ENCODE data around the gene CDH1.
"Not testable (repeated sequence)": the region's sequence is repeated elsewhere in the genome, so short reads cannot be mapped to it uniquely, and the experiment has no call there.

Gene CDH1

GRCh38 chr16:68762996-68763756, 26.1 kb downstream of the CDH1 start:
- DNase-seq = no peak

- no peak for DNase-seq
These were observed 27.8 kb downstream of the CDH1 start for GRCh38 chr16:68764862-68765261.

GRCh38 chr16:68767581-68767980, 30.5 kb downstream of the CDH1 start:
- no peak for DNase-seq

- DNase-seq = no peak
These were observed 31.1 kb downstream of the CDH1 start for GRCh38 chr16:68768175-68768574.

- DNase-seq = no peak
These were observed 31.7 kb downstream of the CDH1 start for GRCh38 chr16:68768771-68769170.

GRCh38 chr16:68770671-68771070, 33.6 kb downstream of the CDH1 start:
- no peak for DNase-seq

- no peak for DNase-seq
These were observed 35.1 kb downstream of the CDH1 start for GRCh38 chr16:68772030-68772681.

GRCh38 chr16:68772871-68773270, 35.8 kb downstream of the CDH1 start:
- DNase-seq = no peak

GRCh38 chr16:68774982-68775634, 38.0 kb downstream of the CDH1 start:
- no peak for DNase-seq

- no peak for DNase-seq
These were observed 39.9 kb downstream of the CDH1 start for GRCh38 chr16:68776821-68777485.

GRCh38 chr16:68778551-68779231, 41.6 kb downstream of the CDH1 start:
- DNase-seq = no peak

- no peak for DNase-seq
These were observed 42.8 kb downstream of the CDH1 start for GRCh38 chr16:68779891-68780290.

GRCh38 chr16:68781784-68782183, 44.7 kb downstream of the CDH1 start:
- DNase-seq = no peak

- no peak for DNase-seq
These were observed 45.4 kb downstream of the CDH1 start for GRCh38 chr16:68782198-68783174.

- no peak for DNase-seq
These were observed 47.1 kb downstream of the CDH1 start for GRCh38 chr16:68784226-68784625.

- no peak for DNase-seq
These were observed 47.6 kb downstream of the CDH1 start for GRCh38 chr16:68784721-68785120.

- no peak for DNase-seq
These were observed 48.6 kb downstream of the CDH1 start for GRCh38 chr16:68785715-68786114.

- no peak for DNase-seq
These were observed 49.8 kb downstream of the CDH1 start for GRCh38 chr16:68786685-68787418.

GRCh38 chr16:68787419-68787807, 50.3 kb downstream of the CDH1 start:
- not testable (repeated sequence) for DNase-seq

- DNase-seq = no peak
These were observed 53.2 kb downstream of the CDH1 start for GRCh38 chr16:68790130-68790761.

Data from stimulated activated CD4-positive, alpha-beta T cell treated with anti-CD3 and anti-CD28 coated beads, Interleukin-2, amount 100 ng/mL, for 48 hours (primary cell).